ENCODE measurements around the gene NXN. TPM values are rescaled to one million over a fixed set of nuclear protein-coding genes. Genes with fewer than 3 reads are reported as not detected.

Gene NXN
- total and polyA plus RNA-seq, 2 experiments from 2014 or later: 8.0 to 41.9 TPM

DNA sequence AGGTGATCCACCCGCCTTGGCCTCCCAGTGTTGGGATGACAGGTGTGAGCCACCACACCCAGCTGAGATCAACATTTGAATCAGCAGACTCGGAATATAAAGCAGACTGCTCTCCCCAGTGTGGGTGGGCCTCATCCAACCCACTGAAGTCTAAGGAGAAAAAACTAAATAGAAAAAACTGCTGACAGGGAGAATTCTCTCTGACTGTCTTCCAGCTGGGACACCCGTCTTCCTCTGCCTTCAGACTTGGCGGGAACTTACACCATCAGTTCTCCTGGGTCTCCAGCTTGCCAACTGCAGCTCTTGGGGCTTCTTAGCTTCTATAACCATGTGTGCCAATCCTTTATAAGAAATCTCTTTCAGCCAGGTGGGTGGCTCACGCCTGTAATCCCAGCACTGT, 106.7 kb downstream of the NXN start:
- in situ Hi-C loops (cut with MboI): no loop called here

DNA sequence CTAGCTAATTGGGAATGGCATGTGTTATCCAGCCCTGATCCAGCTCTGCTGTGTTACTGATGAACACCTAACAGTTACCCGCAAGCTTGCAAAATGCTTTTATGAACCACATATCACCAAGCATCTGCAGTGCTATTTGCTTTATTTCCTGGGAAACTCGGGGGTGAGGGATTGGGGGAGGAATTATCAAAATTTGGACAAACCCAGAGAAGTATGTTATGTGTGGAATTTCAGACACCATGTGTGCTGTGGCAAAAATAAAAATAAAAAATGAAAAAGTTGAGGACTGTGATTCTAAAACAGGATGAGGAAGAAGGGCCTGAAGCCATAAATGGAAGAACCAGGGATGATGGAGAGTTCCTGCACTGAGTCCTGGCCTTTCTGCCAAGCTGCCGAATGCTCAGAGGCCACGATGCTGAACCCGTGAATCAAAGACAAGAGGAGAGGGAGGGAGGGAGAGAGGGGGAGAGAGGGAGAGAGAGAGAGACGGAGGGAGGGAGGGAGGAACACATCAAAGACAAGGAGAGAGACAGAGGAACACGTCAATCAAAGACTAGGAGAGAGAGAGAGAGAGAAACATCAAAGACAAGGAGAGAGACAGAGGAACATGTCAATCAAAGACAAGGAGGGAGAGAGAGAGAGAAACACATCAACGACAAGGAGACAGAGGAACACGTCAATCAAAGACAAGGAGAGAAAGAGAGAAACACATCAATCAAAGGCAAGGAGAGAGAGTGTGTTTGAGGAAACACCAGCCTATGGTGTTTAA, 107.6 kb downstream of the NXN start:
- Histone ChIP-seq H3K4me3 (no peak overlapping the region), H3K9me3 (ENCODE audit: low read depth) (no peaks in the 10 kb centered on the region), H3K36me3 (ENCODE audit: low read depth) (no peaks in the 10 kb centered on the region), H3K79me2 (ENCODE audit: insufficient read depth) (peaks cover 66% of the 10 kb centered on the region), H3K4me1 (ENCODE audit: insufficient read depth) (peaks cover 27% of the 10 kb centered on the region), H3K27me3 (replicated peaks; ENCODE audit: insufficient read depth) (no peaks in the 10 kb centered on the region), H3K9ac (no peak overlapping the region), H4K20me1 (ENCODE audit: insufficient read depth) (no peaks in the 10 kb centered on the region), H3F3A (ENCODE audit: insufficient read depth) (peaks cover 26% of the 10 kb centered on the region), H2AFZ (no peak overlapping the region), H3K9me2 (ENCODE audit: insufficient read depth) (no peaks in the 10 kb centered on the region), H3K4me2 (ENCODE audit: unreplicated experiment) (no peak overlapping the region), H3K27ac (no peak overlapping the region)
- in situ Hi-C loops (cut with MboI): no loop called here
- DNase-seq: no peak
- TF ChIP-seq EZH2phosphoT487 (IDR thresholded peaks at IDR 0.05; ENCODE audit: insufficient read depth, low read depth): no peak
- TF ChIP-seq EZH2 (IDR thresholded peaks at IDR 0.05; ENCODE audit: insufficient read depth, poor library complexity, severe bottlenecking): no peak
- 87 to 90% methylated on average over 7 to 9 of the region's 9 CpGs for WGBS, 2 experiments (ENCODE audit: low coverage in 1 of 2, low lambda C conversion rate in 2 of 2, missing lambda C conversion rate in 2 of 2)

More for the DNA sequence above, 106.7 kb downstream of the NXN start:
- Histone ChIP-seq H3K9ac (no peak overlapping the region), H2AFZ (no peak overlapping the region), H4K20me1 (ENCODE audit: insufficient read depth) (no peaks in the 10 kb centered on the region), H3K9me3 (ENCODE audit: low read depth) (no peaks in the 10 kb centered on the region), H3K4me3 (no peak overlapping the region), H3K4me1 (ENCODE audit: insufficient read depth) (peaks cover 27% of the 10 kb centered on the region), H3K27ac (no peak overlapping the region), H3K36me3 (ENCODE audit: low read depth) (no peaks in the 10 kb centered on the region), H3K27me3 (replicated peaks; ENCODE audit: insufficient read depth) (no peaks in the 10 kb centered on the region), H3K9me2 (ENCODE audit: insufficient read depth) (no peaks in the 10 kb centered on the region), H3F3A (ENCODE audit: insufficient read depth) (peaks cover 26% of the 10 kb centered on the region), H3K79me2 (ENCODE audit: insufficient read depth) (peaks cover 63% of the 10 kb centered on the region), H3K4me2 (ENCODE audit: unreplicated experiment) (no peak overlapping the region)
- no peak for TF ChIP-seq EZH2phosphoT487 (IDR thresholded peaks at IDR 0.05; ENCODE audit: insufficient read depth, low read depth)
- no peak for TF ChIP-seq EZH2 (IDR thresholded peaks at IDR 0.05; ENCODE audit: insufficient read depth, poor library complexity, severe bottlenecking)
- WGBS, 2 experiments (ENCODE audit: low coverage in 1 of 2, low lambda C conversion rate in 2 of 2, missing lambda C conversion rate in 2 of 2): 93 to 97% methylated on average over 5 of the region's 5 CpGs
- DNase-seq: no peak

- H3K27ac ChIP-seq: peak overlapping the region; percentile 97
- peaks cover 27% of the 10 kb centered on the region for H3K4me1 ChIP-seq (ENCODE audit: insufficient read depth)
- no peaks in the 10 kb centered on the region for H3K27me3 ChIP-seq (replicated peaks; ENCODE audit: insufficient read depth)
- DNase-seq: peak; percentile 94
- peak overlapping the region; percentile 86 for H3K9ac ChIP-seq
- in situ Hi-C loops (cut with MboI): no loop called here
- WGBS, 2 experiments (ENCODE audit: low coverage in 1 of 2, low lambda C conversion rate in 2 of 2, missing lambda C conversion rate in 2 of 2): 2 to 4% methylated on average over 30 of the region's 30 CpGs
- H4K20me1 ChIP-seq (ENCODE audit: insufficient read depth): no peaks in the 10 kb centered on the region
- peak overlapping the region; percentile 86 for H3K4me2 ChIP-seq (ENCODE audit: unreplicated experiment)
- H3K4me3 ChIP-seq: peak overlapping the region; percentile 62
- H2AFZ ChIP-seq: peak overlapping the region; percentile 15
- H3F3A ChIP-seq (ENCODE audit: insufficient read depth): peaks cover 26% of the 10 kb centered on the region
- no peaks in the 10 kb centered on the region for H3K9me3 ChIP-seq (ENCODE audit: low read depth)
- H3K36me3 ChIP-seq (ENCODE audit: low read depth): no peaks in the 10 kb centered on the region
- TF ChIP-seq EZH2phosphoT487 (IDR thresholded peaks at IDR 0.05; ENCODE audit: insufficient read depth, low read depth): no peak
- TF ChIP-seq EZH2 (IDR thresholded peaks at IDR 0.05; ENCODE audit: insufficient read depth, poor library complexity, severe bottlenecking): no peak
- peaks cover 59% of the 10 kb centered on the region for H3K79me2 ChIP-seq (ENCODE audit: insufficient read depth)
- H3K9me2 ChIP-seq (ENCODE audit: insufficient read depth): no peaks in the 10 kb centered on the region
Measured at GRCh38 chr17:869567-870525, 109.7 kb downstream of the NXN start.

DNA sequence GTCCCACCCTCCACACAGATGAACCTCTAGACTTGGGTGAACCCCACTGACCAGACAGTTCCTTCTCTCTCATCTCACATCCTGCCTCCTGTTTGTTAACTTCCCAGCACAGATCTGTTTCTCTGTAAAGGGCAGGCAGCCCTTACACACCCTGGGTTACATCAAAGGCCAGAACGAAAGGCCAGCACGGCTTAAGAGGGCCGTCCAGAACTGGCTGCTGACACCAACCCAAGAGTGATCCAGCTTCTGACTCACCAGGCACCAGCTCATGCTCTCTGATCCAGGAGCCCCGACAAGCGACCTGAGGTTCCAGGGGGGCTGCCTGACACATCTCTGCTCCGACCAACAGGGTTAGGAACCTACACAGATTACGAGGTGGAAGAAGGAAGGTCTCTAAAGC, 110.5 kb downstream of the NXN start:
- H3K36me3 ChIP-seq (ENCODE audit: low read depth): no peaks in the 10 kb centered on the region
- peak overlapping the region; percentile 86 for H3K4me2 ChIP-seq (ENCODE audit: unreplicated experiment)
- peak overlapping the region; percentile 62 for H3K4me3 ChIP-seq
- peak; percentile 92 for DNase-seq
- H3K9ac ChIP-seq: peak overlapping the region; percentile 86
- no peaks in the 10 kb centered on the region for H3K27me3 ChIP-seq (replicated peaks; ENCODE audit: insufficient read depth)
- H3K79me2 ChIP-seq (ENCODE audit: insufficient read depth): peaks cover 58% of the 10 kb centered on the region
- TF ChIP-seq EZH2 (IDR thresholded peaks at IDR 0.05; ENCODE audit: insufficient read depth, poor library complexity, severe bottlenecking) (no peak), EZH2phosphoT487 (IDR thresholded peaks at IDR 0.05; ENCODE audit: insufficient read depth, low read depth) (no peak)
- in situ Hi-C loops (cut with MboI): no loop called here
- no peaks in the 10 kb centered on the region for H4K20me1 ChIP-seq (ENCODE audit: insufficient read depth)
- peak overlapping the region; percentile 15 for H2AFZ ChIP-seq
- peaks cover 26% of the 10 kb centered on the region for H3F3A ChIP-seq (ENCODE audit: insufficient read depth)
- H3K4me1 ChIP-seq (ENCODE audit: insufficient read depth): peaks cover 27% of the 10 kb centered on the region
- no peaks in the 10 kb centered on the region for H3K9me2 ChIP-seq (ENCODE audit: insufficient read depth)
- no peaks in the 10 kb centered on the region for H3K9me3 ChIP-seq (ENCODE audit: low read depth)
- H3K27ac ChIP-seq: peak overlapping the region; percentile 97
- WGBS, 2 experiments (ENCODE audit: low coverage in 1 of 2, low lambda C conversion rate in 2 of 2, missing lambda C conversion rate in 2 of 2): 1 to 2% methylated on average over 7 of the region's 7 CpGs

All from GM23248 (cell line).